HEK293 (cell line): ENCODE results near the gene SYT13.

Experiments used
- CTCF ChIA-PET: fragments of 350-600 bp; formaldehyde crosslinking; extraction: SDS; loops from one replicate; lab custom pipeline; 2021; ENCODE audit warnings: antibody characterized with exemption; lab: Yijun Ruan, JAX
- POLR2A ChIA-PET: fragments of 300-600 bp; formaldehyde crosslinking; extraction: SDS; loops from one replicate; lab custom pipeline; 2020; ENCODE audit warnings: antibody characterized with exemption, inconsistent platforms; lab: Yijun Ruan, JAX
- H3K27ac ChIP-seq: fragments of 200-500 bp; sonication (Bioruptor generic); 2 replicates; pipeline ENCODE4 v1.5.1; 2014; ENCODE audit warnings: low read depth, low read length, control low read depth, inconsistent platforms; ENCODE audit errors: extremely low read depth
- H3K36me3 ChIP-seq, 2 experiments: fragments of 200-500 bp in 1 of 2; sonication (Bioruptor generic) in 1 of 2; 1 replicate in 1 of 2; 2 replicates in 1 of 2; pipeline ENCODE4 v1.5.1; 2014 to 2017; ENCODE audit warnings: inconsistent platforms in 2 of 2, low read length in 2 of 2; ENCODE audit not compliant: control insufficient read depth in 2 of 2, insufficient read depth in 1 of 2
- H3K4me1 ChIP-seq: fragments of 200-500 bp; sonication (Bioruptor generic); 2 replicates; pipeline ENCODE4 v1.5.1; 2014; ENCODE audit warnings: mild to moderate bottlenecking, low read length, inconsistent platforms; ENCODE audit not compliant: control insufficient read depth, insufficient read depth
- H3K4me3 ChIP-seq: 2 replicates; pipeline ENCODE4 v1.5.1; 2011; ENCODE audit warnings: low read depth, mild to moderate bottlenecking, control low read depth, low read length, moderate library complexity
- H3K9me3 ChIP-seq: fragments of 200-500 bp; sonication (Bioruptor generic); 2 replicates; pipeline ENCODE4 v1.5.1; 2014; ENCODE audit warnings: low read depth, low read length, inconsistent platforms; ENCODE audit not compliant: control insufficient read depth, insufficient read depth
- AEBP2 ChIP-seq: fragments of 450-650 bp; formaldehyde crosslinking; IDR thresholded peaks from 2 replicates; pipeline ENCODE4 v1.5.1; 2016; ENCODE audit warnings: missing biosample characterization, missing genetic modification characterization, borderline replicate concordance
- GLIS1 ChIP-seq: fragments of 450-650 bp; formaldehyde crosslinking; IDR thresholded peaks from 2 replicates; pipeline ENCODE4 v1.5.1; 2016; ENCODE audit warnings: missing biosample characterization, missing genetic modification characterization
- KLF17 ChIP-seq: fragments of 450-650 bp; formaldehyde crosslinking; IDR thresholded peaks from 2 replicates; pipeline ENCODE4 v1.5.1; 2016; ENCODE audit warnings: missing biosample characterization, missing genetic modification characterization
- KLF7 ChIP-seq: fragments of 450-650 bp; formaldehyde crosslinking; IDR thresholded peaks from 2 replicates; pipeline ENCODE4 v1.5.1; 2016; ENCODE audit warnings: missing biosample characterization, missing genetic modification characterization, borderline replicate concordance
- OSR2 ChIP-seq: fragments of 450-650 bp; formaldehyde crosslinking; IDR thresholded peaks from 2 replicates; pipeline ENCODE4 v1.5.1; 2016; ENCODE audit warnings: missing biosample characterization, missing genetic modification characterization
- ZFHX2 ChIP-seq: fragments of 450-650 bp; formaldehyde crosslinking; conservative IDR thresholded peaks from 2 replicates; pipeline ENCODE4 v1.5.1; 2016; ENCODE audit warnings: missing biosample characterization, missing genetic modification characterization
- ZNF138 ChIP-seq: fragments of 450-650 bp; formaldehyde crosslinking; IDR thresholded peaks from 2 replicates; pipeline ENCODE4 v1.5.1; 2016; ENCODE audit warnings: missing biosample characterization, missing genetic modification characterization, borderline replicate concordance
- ZNF426 ChIP-seq: fragments of 450-650 bp; formaldehyde crosslinking; IDR thresholded peaks from 2 replicates; pipeline ENCODE4 v1.5.1; 2017; ENCODE audit warnings: missing biosample characterization, missing genetic modification characterization, mild to moderate bottlenecking, inconsistent platforms, moderate library complexity
- ZNF518A ChIP-seq: fragments of 450-650 bp; formaldehyde crosslinking; conservative IDR thresholded peaks from 2 replicates; pipeline ENCODE4 v1.5.1; 2016; ENCODE audit warnings: low read depth, missing biosample characterization, missing genetic modification characterization
- ZNF548 ChIP-seq: fragments of 450-650 bp; formaldehyde crosslinking; IDR thresholded peaks from 2 replicates; pipeline ENCODE4 v1.5.1; 2016; ENCODE audit warnings: missing biosample characterization, missing genetic modification characterization
- ZNF560 ChIP-seq: fragments of 450-650 bp; formaldehyde crosslinking; IDR thresholded peaks from 2 replicates; pipeline ENCODE4 v1.5.1; 2017; ENCODE audit warnings: missing biosample characterization, missing genetic modification characterization, borderline replicate concordance
- ZNF571 ChIP-seq: fragments of 450-650 bp; formaldehyde crosslinking; IDR thresholded peaks from 2 replicates; pipeline ENCODE4 v1.5.0; 2017; ENCODE audit warnings: missing biosample characterization, missing genetic modification characterization
- ZNF580 ChIP-seq: fragments of 450-650 bp; formaldehyde crosslinking; IDR thresholded peaks from 2 replicates; pipeline ENCODE4 v1.5.1; 2016; ENCODE audit warnings: missing biosample characterization, missing genetic modification characterization
- ZNF629 ChIP-seq: fragments of 450-650 bp; formaldehyde crosslinking; IDR thresholded peaks from 2 replicates; pipeline ENCODE4 v1.5.1; 2017; ENCODE audit warnings: missing biosample characterization, missing genetic modification characterization
- ZNF777 ChIP-seq: fragments of 450-650 bp; formaldehyde crosslinking; IDR thresholded peaks from 2 replicates; pipeline ENCODE4 v1.5.1; 2017; ENCODE audit warnings: missing biosample characterization, missing genetic modification characterization, borderline replicate concordance
- ZNF791 ChIP-seq: fragments of 450-650 bp; formaldehyde crosslinking; IDR thresholded peaks from 2 replicates; pipeline ENCODE4 v1.5.1; 2016; ENCODE audit warnings: missing biosample characterization, missing genetic modification characterization
- ZNF830 ChIP-seq: fragments of 450-650 bp; IDR thresholded peaks from 2 replicates; pipeline ENCODE4 v1.5.0; 2018; ENCODE audit warnings: missing biosample characterization, missing genetic modification characterization, low read depth, mild to moderate bottlenecking, moderate library complexity
- ZSCAN18 ChIP-seq: fragments of 450-650 bp; formaldehyde crosslinking; IDR thresholded peaks from 2 replicates; pipeline ENCODE4 v1.5.1; 2016; ENCODE audit warnings: missing biosample characterization, missing genetic modification characterization

Gene SYT13

GRCh38 chr11:45273509-45273908 lies 12.6 kb downstream of the SYT13 start:
- no peak overlapping the region for H3K27ac ChIP-seq
- H3K9me3 ChIP-seq, result no peaks in the 10 kb centered on the region
- H3K4me1 ChIP-seq, result no peaks in the 10 kb centered on the region
- no peaks in the 10 kb centered on the region for H3K36me3 ChIP-seq
- POLR2A ChIA-PET, result interaction anchor here (0.6 kb wide), 1 partner anchor 14 kb away, joined by 4 read pairs; no protein-coding TSS in a partner anchor
- TF ChIP-seq AEBP2 (tag by site-specific recombination) (no peak), ZNF426 (tag by site-specific recombination) (no peak), KLF7 (tag by site-specific recombination) (no peak), ZNF138 (tag by site-specific recombination) (no peak), KLF17 (no peak), ZNF580 (tag by site-specific recombination) (no peak), ZSCAN18 (tag by site-specific recombination) (no peak), ZNF777 (tag by site-specific recombination) (no peak), ZNF629 (tag by site-specific recombination) (no peak), ZNF560 (tag by site-specific recombination) (no peak), ZNF791 (tag by site-specific recombination) (no peak), ZFHX2 (no peak), OSR2 (tag by site-specific recombination) (no peak), ZNF830 (no peak), GLIS1 (tag by site-specific recombination) (no peak), ZNF571 (no peak), ZNF518A (tag by site-specific recombination) (no peak), ZNF548 (tag by site-specific recombination) (no peak)
- no peak overlapping the region for H3K4me3 ChIP-seq
- CTCF ChIA-PET, result interaction anchor here (0.8 to 1.0 kb wide), 2 partner anchors 21 to 116 kb away, joined by 3 to 6 read pairs; no protein-coding TSS in a partner anchor
